ENCODE results near the gene TBC1D22A.

Gene TBC1D22A

DNA sequence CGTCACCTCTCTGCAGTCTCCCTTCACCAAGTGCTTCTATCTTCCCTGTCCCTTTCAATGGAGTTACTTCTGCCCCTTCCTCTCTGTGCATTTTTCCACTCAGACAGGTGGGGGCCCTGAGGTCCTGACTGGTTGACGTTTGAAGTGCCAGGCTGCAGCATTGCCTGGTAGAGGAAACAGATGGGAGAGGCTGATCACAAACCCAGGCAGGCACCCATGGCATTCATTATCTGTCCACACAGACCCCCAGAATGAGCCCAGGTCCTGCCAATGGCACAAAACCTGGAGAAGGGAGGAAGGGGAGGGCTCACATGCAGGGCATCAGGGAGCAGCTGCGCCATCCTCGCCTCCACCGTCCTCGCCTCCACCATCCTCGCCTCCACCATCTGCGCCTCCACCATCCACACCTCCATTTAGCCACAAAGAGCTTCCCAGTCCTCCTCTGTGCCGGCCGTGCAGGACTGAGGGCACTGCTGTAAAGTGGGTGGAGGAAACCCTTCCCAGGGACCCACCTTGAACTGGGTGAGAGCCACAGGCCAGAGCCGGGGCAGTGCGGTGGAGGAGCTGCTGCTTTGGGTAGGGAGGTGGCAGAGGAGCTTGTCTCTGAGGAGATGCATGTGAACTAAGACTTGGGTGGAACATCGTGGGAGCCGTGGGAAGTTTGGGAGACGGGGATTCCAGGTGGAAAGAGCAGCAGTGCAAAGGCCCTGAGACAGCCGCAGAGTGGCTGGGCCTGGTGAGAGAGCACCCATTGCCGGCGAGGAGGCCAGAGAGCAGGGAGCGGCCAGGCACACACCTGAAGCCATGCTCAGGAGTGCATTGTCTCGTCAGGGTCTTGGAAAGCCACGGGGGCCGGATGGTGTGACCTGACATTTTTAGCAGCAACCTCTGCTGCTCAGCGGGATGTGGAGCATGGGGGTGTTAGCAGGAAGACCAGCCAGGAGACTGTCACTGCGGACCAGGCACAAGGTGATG, 145.1 kb downstream of the TBC1D22A start:
- no peak for DNase-seq (ENCODE audit: low read depth in 2 of 2)

DNA sequence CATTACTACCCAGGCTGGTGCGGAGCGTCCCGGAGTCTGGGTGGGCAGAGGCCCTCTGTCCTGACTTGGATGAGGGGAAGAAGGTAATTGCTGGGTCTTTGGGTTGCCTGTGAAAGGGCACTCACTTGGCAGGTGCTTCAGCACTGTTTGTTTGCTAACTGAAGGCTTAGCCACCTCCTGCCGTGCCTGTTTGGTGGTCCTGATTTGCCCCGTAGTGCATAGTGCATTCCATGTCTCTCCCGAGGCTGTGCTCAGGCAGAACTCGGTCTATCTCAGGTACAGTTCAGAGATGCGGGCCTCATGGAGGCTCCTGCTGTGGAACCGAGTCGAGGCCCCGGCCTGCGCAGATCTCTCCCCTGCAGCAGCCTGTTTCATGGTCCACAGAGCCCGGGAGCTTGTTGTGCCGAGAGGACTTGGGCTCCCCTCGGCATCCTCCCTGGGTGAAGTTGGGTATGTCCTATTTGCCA, 146.2 kb downstream of the TBC1D22A start:
- no peak for DNase-seq (ENCODE audit: low read depth in 2 of 2)

DNA sequence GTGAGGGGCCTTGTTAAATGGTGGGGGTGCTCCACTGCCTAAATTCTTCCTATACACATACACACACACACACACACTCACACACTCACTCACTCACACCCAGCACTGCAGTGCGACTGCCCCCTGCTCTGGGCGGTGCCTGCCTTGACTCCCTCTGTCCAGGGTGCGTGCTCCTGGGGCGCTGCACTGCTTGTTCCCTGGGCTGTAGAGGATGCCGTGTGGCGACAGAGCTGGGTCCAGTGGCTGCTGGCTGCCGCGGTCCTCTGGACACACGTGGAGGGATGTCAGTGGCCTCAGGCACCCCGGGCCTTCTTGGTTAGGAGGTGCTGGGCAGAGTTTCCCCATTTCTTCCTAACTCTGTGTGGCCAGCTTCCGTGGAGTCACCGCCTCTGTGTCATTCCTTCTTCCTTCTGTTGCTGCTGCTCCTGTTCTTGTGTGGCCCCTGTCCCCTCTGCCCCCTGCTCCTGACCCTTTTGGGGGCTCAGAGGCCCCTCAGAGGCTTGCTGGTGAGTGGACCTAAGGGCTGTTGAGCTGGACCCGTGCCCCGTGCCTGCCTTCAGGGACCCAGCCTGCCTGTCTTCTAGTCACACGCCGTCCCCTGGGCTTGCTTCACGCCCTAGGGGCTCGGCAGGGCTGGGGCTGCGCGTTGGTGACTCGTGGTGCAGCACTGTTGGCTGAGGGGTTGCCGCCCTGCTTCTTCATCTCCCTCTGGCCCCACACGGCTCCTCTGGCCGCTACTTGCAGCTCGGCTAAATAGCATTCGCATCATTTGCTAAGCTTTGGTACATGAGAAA, 147.0 kb downstream of the TBC1D22A start:
- no peak for DNase-seq (ENCODE audit: low read depth in 2 of 2)

DNA sequence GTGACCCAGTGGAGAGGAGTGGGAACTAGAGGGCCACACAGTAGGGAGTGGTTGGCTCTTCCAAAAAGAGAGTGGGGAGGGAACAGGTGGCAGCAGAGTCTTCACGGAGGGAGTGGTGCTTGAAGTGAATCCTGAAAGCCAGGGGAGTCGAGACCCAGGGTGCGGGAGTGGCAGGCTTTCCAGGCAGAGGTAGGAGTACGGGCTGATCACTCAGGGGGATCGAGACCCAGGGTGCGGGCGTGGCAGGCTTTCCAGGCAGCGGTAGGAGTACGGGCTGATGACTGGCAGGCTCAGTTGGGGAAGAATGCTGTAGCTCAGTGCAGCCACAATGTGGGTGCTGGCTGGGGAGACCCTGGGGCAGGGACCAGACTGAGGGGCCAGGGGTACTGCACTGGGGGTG, 148.2 kb downstream of the TBC1D22A start:
- no peak for DNase-seq (ENCODE audit: low read depth in 2 of 2)

DNA sequence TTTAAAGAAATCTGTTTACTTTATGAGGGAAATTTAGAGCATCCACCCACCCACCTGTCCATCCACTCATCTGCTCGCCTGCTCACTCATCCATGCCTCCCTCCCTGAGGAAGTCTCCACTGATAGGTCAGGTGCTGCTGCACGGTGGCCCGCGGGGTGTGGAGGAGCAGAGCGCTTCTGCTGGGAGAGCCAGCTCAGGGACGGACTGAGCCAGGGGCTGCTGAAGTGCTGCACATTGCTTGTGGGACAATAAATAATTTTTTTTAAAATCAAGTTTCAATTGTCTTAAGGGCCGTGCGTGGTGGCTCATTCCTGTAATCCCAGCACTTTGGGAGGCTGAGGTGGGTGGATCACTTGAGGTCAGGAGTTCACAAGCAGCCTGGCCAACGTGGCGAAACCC, 148.9 kb downstream of the TBC1D22A start:
- DNase-seq (ENCODE audit: low read depth in 2 of 2) = no peak

DNA sequence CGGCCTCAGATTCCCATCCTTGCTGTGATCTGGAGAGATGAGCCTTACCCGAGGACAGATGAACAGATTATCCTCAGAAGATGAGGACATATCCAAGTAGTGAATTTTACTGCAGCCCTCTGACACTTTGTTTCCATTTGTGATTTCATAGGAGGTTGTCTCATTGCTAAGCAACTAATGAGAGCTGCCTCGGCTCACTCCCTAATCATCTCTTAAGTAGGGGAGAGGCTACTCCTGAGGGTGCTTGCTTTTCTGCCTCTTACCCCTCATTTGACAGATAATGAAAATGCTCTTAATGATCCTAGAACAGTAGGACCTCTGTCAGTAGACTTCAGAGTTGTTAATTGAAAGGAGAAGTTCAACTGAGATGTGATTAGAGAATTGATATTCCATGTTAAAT, 150.9 kb downstream of the TBC1D22A start:
- DNase-seq (ENCODE audit: low read depth in 2 of 2) = no peak

DNA sequence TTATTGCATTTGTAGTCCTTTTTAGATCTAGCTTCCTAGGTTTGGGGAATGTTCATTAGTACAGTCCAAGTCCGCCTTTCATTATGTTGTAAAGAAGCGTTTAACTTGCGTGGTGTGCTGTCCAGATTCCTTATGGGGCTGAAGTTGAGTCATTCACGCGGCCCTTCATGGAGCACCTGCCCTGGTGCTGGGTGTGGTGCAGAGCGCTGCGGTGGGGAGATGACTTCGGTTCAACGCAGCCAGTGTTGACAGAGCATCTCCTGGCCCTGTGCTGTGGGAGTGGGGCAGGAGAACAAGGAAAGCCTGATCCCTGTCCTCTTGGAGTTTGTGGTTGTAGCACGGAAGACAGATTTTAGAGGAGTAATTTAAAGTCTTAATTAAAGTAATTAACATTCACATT, 152.0 kb downstream of the TBC1D22A start:
- DNase-seq (ENCODE audit: low read depth in 2 of 2) = no peak

DNA sequence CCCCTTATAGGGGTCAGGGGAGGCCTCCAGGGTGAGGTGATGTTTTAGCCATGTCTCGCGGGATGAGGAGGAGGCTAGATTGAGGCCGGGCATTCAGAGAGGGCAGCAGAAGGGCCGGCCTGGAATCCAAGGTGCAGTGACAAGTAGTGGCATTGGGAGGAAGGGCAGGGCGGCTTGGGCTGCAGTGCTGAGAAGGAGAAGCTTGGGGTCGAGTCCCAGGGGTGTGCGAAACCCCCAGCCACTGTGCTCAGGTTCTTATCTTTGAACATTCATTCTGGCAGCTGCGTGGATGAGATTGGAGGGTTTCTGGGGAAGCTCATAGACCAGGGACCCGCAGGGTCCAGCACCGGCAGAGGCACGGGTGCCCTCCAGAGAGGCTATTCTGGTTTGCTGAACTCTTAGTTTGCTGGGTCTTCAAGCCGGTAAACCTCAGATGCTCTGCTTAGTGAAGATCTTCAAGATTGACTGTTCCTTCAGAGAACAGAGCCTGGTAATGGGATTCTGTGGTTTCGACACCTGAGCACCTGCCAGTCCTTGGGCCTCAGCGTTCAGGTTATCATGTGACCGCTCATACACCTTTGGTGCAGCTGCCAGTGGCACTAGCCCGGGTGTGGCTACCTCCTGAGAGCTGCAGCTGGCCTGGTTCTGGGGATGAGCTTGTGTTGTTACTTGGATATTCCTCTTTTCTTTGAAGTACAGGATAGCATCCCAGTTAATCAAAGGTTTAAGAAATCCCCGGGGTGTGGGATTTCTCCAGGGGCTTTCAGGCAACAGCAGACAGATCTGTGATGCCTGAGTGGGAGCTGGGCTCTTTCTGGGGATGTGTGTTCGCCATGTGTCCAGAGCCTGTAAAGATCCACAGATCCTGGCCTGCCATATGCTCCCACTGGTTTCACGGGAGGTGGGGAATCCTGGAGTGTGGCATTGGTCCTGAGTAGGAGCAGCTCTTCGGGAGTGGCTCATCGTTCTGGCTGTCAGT, 152.8 kb downstream of the TBC1D22A start:
- no peak for DNase-seq (ENCODE audit: low read depth in 2 of 2)

DNA sequence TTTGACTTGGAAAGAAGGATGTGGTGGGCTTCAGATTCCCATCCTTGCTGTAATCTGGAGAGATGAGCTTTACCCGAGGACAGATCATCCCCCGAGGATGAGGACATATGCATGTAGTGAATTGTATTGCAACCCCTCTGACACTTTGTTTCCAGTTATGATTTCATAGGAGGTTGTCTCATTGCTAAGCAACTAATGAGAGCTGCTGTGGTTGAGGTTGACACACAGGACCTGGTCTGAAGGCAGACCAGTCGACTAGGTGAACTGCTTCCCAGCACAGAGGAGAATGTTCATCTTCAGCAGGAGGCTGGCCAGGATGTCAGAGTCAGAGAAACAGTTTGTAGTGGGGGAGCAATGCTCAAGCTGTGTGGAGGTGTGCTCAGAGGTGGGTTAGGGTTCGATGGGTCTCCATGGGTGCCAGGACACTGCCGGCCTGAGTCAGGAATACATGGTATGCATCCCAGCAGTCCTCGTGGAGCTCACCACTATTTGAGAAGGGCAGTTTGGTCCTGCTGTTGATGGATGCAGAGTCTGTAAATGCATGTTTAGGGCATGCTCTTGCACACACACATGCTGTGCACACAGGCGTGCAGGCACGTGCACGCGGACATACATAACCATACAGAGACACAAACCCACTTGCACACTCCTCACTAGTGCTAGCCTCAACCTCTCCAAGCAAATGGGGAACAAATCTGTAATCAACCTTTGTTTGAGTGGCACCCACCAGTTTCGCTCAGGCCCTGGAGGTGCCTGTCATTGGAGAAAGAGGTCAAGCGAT, 153.7 kb downstream of the TBC1D22A start:
- no peak for DNase-seq (ENCODE audit: low read depth in 2 of 2)

DNA sequence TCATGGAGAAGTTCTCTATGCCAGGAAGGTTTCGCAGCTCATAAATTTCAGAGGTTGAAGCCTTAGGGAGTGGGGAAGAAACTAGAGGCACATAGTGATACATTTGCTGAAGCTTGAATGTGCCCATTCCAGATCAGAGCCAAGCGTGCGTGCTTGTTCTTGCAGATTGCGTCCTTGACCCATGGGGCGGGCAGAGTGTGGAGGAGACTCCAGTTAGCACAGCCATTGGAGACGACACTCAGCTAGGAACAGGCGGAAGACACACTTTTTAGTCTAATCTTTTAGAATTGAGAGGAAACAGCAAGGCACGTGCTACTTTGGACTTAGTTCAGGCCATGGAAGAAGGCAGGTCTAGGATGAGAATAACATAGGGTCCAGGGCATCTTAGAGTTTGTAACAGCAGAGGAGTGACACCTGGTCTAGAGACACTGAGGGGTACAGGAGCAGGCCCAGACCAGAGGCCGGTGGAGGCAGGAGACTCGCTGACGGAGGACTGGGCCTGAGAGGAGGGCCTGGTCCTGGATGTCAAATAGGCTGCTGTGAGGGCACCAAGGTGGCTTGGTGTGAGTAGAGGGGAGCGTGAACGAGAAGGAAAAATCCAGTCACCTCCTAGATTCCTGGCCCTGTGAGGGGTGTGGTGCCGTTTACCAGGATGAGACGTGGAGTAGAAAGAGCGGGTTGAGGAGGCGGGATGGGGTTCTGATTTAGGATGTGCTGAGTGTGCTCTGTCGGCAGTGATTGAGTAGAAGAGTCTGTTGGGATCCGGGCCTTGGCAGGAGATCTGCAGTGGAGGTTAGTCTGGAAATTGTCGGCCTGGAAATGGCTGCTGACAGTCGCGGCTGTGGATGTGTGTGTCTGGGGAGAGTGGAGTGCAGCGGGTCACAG, 154.7 kb downstream of the TBC1D22A start:
- no peak for DNase-seq (ENCODE audit: low read depth in 2 of 2)

DNA sequence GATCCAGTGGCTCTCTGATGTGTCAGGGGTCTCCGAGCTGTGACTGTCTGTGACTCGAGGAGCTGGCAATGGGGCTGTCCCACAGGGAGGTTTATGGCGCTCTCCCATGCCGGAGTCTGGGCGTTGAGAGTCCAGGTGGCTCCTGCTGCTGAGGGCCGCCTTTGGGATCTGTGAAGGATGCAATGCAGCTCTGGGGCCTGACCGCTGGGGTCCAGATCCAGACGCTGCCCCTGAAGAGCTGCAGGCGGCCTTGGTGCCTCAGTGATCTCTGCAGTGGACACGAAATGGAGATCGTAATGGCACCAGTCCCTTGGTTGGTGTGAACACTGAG, 155.3 kb downstream of the TBC1D22A start:
- no peak for DNase-seq (ENCODE audit: low read depth in 2 of 2)

DNA sequence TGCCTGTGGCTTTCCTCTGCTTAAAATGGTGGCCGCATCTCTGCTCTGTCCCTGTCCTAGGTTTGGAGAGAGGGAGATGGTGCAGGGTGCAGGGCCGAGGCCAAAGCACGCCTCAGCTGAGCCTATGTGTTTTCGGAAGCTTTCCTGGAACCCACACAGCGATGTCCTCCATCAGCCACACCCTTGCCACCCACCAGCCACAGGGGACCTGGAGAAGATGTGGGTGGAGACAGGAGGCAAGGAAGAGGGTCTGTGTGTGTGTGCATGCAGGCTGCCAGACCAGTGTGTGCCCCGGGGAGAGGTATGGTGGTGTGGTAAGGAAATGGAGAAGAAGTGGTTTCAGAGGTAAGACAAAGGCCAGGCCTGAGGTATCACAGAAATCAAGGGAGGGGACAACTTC, 155.7 kb downstream of the TBC1D22A start:
- DNase-seq (ENCODE audit: low read depth in 2 of 2) = no peak

DNA sequence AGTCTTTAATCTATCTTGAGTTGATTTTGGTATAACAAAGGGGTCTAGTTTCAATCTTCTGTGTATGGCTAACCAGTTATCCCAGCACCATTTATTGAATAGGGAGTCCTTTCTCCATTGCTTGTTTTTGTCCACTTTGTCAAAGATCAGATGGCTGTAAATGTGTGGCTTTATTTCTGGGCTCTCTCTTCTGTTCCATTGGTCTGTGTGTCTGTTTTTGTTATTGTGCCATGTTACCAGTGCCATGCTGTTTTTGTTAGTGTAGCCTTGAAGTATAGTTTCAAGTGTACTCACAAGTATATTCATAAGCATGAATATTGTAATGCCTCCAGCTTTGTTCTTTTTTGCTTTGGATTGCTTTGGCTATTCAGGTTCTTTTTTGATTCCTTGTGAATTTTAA, 159.6 kb downstream of the TBC1D22A start:
- DNase-seq (ENCODE audit: low read depth in 2 of 2) = no peak

DNA sequence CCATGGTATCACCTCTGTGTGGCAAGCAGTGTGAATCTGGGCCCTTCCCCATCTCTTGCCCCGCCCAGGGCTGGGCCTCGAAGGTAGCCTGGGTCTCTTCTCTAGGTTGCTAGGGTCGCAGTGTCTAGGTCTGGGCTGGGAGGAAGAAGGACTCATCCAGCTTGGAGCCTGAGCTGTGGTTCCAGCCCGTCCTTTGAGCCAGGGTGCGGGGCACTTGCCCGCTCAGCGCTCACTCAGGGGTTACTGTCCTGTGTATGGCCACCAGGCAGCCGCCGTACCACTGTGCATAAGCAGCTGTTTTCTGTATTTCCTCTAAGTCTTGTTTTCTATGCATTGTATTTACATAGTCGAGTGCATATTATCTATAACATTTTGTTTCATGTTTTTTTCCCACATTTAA, 160.9 kb downstream of the TBC1D22A start:
- no peak for DNase-seq (ENCODE audit: low read depth in 2 of 2)

DNA sequence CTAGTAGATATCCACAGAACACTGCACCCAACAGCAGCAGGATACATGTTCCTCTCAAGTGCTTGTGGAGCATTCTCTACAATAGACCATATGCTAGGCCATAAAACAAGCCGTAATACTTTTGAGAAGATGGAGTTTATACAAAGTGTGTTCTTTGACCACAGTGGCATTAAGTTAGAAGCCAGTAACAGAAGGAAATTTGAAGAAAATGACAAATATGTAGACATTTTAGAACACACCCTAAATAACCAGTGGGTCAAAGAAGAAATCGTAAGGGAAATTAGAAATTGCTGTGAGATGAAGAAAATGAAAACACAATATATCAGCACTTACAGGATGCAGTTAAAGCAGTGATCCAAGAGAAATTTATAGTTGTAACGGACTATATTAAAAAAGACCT, 163.4 kb downstream of the TBC1D22A start:
- no peak for DNase-seq (ENCODE audit: low read depth in 2 of 2)

DNA sequence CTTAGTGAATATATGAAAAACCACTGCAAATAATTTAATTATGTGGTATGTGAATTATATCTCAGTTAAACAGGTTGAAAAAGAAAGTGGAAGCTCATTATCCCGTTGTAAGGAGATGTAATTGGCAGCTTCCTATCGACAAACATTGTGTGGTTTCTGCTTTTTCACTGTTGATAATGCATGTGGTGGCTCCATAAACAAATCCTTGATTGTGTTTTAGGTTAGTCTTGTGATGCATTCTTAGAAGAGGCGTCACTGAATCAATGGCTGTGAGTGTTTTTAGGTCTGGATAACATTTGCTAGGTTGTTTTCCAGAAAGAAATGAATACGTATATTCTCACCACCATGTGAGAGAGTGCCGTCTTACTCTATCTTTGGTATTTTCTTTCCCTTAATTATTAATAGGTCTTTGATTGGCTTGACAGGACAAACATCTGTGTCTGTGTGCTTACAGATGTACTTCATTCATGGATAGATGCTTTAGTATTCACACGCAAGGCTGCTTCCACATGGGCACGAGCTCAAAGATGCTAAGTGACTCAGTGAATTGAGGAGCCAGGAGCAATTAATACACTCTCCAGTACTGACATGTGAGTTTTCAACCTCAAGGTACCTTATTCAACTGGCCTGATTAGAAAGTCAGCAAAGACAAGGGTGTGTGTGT, 166.7 kb downstream of the TBC1D22A start:
- no peak for DNase-seq (ENCODE audit: low read depth in 2 of 2)

DNA sequence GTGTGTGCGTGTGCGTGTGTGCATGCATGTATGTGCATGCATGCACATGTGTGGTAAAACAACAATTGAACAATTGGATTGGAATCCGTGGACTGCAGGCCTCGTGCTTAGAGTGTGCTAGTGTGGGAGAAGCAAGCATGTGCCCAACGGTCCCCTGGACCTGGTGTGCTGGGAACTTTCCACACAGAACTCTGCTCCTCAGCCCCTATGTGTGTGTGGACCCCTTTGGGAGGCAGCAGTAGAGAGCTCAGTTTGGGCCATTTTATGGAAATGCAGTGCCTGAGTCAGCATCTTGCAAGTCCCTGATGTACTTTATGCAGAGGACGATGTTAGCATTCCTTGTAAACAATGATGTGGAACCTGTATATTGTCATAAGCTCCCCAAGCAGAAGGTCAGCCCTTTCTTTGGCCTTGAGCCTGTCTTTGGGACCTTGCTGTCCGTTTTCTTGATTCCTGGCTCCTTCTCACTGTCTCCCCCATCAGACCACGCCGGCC, 167.3 kb downstream of the TBC1D22A start:
- DNase-seq (ENCODE audit: low read depth in 2 of 2) = no peak

DNA sequence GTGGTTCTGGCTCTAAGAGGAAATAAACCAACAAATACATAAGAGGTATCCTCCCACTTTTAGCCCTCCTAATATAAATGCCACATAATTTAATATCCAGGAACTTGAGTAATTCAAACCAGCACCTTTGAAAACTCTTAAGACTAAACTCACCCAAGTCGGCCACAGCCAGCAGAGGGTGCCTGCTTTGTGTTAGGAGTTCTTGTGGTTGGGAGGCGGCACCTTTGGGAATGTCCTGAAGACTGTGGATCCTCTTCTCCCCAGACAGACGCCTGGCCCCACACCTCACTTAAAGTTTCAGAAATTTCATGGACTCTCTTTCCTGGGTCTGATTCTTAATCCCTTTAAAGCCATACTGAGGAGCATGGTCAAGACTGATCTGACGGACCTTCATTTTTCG, 169.0 kb downstream of the TBC1D22A start:
- no peak for DNase-seq (ENCODE audit: low read depth in 2 of 2)

DNA sequence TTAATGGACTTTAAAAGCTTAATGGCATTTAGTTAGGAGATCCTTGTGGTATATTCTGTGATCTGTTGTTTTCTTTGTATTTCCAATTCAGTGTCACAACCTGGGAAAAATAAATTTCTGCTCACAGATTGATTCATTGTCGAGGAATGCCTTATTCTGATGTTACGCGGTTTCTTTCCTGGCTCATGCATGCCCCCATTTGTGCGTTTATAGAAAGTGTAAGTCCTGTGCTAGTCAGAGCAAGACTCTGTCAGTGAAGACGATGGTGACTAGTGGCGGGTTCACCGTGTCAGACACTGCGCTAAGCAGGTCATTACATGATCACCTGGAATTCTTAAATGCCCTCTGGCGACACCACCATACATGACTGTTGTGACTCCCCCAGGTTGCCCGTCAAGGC, 169.4 kb downstream of the TBC1D22A start:
- DNase-seq (ENCODE audit: low read depth in 2 of 2) = no peak

All from stimulated activated CD8-positive, alpha-beta memory T cell treated with anti-CD3 and anti-CD28 coated beads, Interleukin-15, amount 100 ng/mL, for 48 hours (primary cell).